Measurements from ENCODE around the gene RNU6-7. TPM values are rescaled to one million over a fixed set of nuclear protein-coding genes. Genes with fewer than 3 reads are reported as not detected.

The RNU6-7 gene
- not detected in 5 replicates for total RNA-seq (2022; extraction: Qiagen RNA extraction; ENCODE audit: low read depth)

GRCh38 chr14:32201816-32202490 lies at the start of gene RNU6-7:
Gene RNU6-7 (plus strand): TSS chr14:32202045.

GRCh38 chr14:32202998-32203882 lies 1.4 kb downstream of the RNU6-7 start, which contains the start of gene RNU6-8:
Gene RNU6-8 (minus strand): TSS chr14:32203269.

Other genes with a start within 250 kb of the RNU6-7 start
- gene ARHGAP5, start 124.7 kb upstream of the RNU6-7 start, total RNA-seq (2022; extraction: Qiagen RNA extraction; ENCODE audit: low read depth), result 51.6 to 78.7 TPM (median 61.7 TPM) in 5 replicates
- gene RNU6-8, start 1.2 kb downstream of the RNU6-7 start, total RNA-seq (2022; extraction: Qiagen RNA extraction; ENCODE audit: low read depth), result not detected in 5 replicates
- 0.39 to 0.72 TPM (median 0.45 TPM) in 5 replicates for gene AKAP6, start 127.3 kb downstream of the RNU6-7 start, total RNA-seq (2022; extraction: Qiagen RNA extraction; ENCODE audit: low read depth)

All from A549 treated with DMSO at 1 μM for 4 hours (cell line).